Limb (tissue), 2 donors: ENCODE measurements around the gene GRIPAP1.
A peak's percentile ranks its signal among the peaks of the same experiment; 100 is the strongest.

ENCODE experiments used
- DNase-seq, 2 donors: peaks; one replicate each; pipeline ENCODE4 v3.0.0-alpha.2; 2016; ENCODE audit errors: extremely low spot score in 2 of 2

The GRIPAP1 gene

DNA sequence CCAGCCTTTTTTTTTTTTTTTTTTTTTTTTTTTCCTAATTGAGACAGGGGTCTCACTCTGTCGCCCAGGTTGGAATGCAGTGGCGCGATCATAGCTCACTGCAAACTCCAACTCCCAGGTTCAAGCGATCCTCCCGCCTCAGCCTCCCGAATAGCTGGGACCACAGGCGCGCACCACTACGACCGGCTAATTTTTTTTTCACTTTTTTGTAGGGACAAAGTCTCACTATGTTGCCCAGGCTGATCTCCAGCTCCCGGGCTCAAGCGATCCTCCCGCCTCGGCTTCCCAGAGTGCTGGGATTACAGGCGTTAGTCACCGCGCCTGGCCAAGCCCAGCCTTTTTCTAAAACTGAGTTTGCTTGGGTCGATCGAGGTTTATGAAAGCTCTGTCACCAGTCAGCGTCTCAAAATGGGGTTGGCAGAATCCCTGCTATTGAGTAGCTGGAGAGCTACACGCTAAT is 43.4 kb downstream of the GRIPAP1 start:
- DNase-seq: no peak

GRCh38 chrX:48957827-48958634 is 44.0 kb downstream of the GRIPAP1 start:
- peak; percentile 93 for DNase-seq

GRCh38 chrX:48957477-48957826 is 44.6 kb downstream of the GRIPAP1 start, which contains the start of gene OTUD5:
OTUD5 (minus strand) TSS chrX:48957607; CDS start chrX:48957570, 37 bp downstream.
- DNase-seq: peak; percentile 33 to 81

DNA sequence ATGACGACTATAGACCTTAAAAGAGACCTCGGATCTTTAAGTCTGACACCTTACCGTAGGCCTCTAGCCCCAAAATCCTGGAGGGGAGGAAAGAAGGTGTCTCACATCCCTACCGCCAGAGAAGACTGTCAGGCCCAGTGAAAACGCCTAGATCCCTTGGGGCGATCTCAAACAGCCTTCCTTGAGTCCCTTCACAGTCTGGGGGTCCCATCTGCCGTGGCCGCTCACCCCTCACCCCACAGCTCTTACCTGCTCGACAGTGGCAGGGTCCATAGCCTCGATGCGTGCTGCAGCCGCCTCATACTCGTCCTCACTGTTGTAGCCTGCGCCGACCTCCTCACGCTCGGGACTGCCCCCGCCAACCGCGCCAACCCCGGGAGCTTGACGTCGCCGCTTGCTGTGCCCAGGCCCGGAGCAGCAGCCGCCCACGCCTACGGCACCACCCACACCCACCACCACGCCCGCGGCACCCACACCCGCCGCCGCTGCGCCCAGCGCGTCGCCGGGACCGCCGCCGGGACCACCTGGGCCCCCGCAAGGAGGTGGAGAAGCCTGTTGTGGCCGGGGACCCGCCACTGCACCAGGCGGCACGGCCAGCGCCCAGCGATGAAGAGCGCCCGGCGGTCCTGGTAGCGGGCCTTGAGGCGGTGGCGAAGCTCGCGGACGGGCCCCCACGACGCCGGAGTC is 45.2 kb downstream of the GRIPAP1 start:
- peak in 1 of 2 donors; percentile 32 for DNase-seq

GRCh38 chrX:48948589-48948988 is 53.5 kb downstream of the GRIPAP1 start:
- no peak for DNase-seq

DNA sequence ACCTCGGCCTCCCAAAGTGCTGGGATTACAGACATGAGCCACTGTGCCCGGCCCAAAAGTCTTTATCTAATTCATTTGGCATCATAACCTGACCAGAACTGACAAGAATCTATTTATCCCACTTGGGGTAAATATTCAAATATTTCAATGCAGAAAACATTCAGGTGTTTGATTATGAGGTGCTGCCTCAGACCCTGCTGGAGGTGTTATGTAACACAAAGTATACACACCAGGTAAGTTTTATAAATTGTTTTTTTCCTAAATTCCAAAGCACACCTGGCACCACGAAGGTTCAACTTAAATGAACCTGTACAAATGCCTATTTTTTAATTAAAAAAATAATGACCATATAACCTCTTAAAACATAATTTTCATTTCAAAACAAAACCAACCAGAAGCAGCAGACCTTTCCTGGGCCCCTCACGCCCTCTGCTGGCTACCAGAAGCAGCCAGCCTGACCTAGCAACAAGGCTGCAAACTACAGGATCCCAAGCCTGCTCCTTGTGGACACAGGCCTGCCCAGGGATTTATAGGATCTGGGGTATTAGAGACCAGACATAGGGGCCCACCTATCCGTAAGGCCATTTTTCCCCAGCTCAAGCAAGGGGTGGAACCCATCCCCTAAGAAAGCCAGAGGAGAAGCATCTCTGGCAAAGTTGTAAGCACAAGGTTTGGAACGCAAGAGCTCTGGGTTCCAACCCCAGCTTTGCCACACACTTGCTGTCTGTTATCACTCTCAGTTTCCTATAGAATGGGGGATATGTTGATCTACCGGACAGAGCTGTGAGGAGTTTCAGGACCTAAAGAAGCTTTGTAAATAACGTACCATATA is 56.3 kb downstream of the GRIPAP1 start:
- peak; percentile 19 to 42 for DNase-seq

DNA sequence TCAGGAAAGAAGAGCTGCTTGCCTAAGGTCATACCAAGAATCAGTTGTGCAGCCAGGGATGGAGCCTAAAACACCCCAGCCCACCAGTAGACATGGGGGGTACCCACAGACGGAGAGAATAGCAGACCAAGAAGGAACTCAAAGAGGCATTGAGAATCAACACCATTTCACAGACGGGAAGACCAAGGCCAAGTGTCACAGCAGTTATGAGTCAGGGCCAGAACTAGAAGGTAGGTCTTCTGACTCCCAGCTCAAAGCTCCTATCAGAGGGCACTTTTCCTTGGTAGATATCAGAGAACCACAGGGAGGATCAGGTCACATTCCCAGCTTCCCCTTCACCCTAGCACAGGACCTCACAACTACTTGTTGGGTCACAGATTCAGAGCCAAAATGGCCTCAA is 59.2 kb downstream of the GRIPAP1 start:
- no peak for DNase-seq

DNA sequence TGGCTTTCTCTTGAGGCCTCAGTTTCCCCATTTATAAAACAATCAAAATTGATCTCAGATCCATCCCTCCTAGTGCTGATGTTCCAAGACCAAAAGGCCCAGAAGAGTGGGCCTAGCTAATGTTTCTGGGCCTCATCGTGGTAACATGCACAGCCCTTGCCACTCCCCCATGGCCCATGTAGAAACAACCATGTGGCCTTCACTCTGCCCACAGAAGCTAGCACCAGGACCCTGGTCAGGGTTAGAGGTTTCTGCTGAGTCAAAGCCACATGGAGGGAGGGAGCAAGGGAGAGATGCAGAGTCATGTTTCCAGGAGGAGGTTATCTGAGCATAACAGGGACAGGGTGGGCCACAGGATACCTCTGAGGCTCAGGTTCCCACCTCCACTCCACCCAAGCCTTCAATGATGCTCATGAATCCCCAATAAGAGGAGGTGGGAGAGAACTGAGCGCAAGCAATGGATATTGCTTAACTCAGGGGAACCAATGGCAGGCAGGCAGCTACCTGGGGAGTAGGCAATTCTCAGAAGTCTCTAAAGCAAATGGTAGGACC is 61.6 kb downstream of the GRIPAP1 start:
- no peak for DNase-seq

- DNase-seq: no peak
Measured at GRCh38 chrX:48939524-48940228, 62.4 kb downstream of the GRIPAP1 start.

DNA sequence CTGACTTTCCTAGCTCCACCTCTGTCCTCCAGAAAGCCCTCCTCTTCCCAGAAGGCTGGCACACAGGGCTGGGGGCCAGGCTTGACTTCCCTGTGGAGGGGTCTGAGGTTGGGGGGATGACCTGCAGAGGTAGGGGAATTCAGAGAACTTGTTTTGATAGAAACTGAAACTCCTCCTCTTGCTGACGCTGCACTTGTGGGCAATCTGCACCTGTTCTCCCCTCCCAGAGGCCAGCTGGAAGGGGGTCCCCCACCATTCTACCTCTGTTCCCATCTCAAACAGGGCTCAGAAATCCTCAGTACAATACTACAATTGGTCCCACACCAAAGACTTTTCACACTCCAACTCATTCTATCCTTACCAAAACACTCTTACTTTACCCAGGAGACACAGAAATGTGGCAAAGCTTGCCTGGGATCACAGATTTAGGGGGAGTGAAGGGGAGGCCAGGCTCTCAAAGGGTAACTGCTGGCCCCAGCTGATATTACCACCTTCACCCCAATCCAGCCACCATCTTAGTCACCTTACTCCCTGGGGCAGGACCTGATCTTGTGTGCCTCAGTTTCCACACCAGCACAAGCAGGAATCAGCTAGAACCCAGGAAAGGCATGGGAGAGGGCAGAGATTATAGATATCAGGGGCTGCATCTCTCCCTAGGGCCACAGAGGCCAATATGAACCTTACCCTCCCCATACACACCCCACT is 63.2 kb downstream of the GRIPAP1 start:
- no peak for DNase-seq

GRCh38 chrX:48937054-48937907 is 64.8 kb downstream of the GRIPAP1 start:
- DNase-seq: peak in 1 of 2 donors; percentile 32

- no peak for DNase-seq
Measured at GRCh38 chrX:48936429-48937053, 65.5 kb downstream of the GRIPAP1 start.

GRCh38 chrX:48935301-48935670 is 66.8 kb downstream of the GRIPAP1 start:
- DNase-seq: no peak

GRCh38 chrX:48934581-48935300 is 67.3 kb downstream of the GRIPAP1 start:
- DNase-seq: no peak

GRCh38 chrX:48933757-48934156 is 68.3 kb downstream of the GRIPAP1 start:
- no peak for DNase-seq

- no peak for DNase-seq
Measured at GRCh38 chrX:48927736-48928382, 74.2 kb downstream of the GRIPAP1 start.

DNA sequence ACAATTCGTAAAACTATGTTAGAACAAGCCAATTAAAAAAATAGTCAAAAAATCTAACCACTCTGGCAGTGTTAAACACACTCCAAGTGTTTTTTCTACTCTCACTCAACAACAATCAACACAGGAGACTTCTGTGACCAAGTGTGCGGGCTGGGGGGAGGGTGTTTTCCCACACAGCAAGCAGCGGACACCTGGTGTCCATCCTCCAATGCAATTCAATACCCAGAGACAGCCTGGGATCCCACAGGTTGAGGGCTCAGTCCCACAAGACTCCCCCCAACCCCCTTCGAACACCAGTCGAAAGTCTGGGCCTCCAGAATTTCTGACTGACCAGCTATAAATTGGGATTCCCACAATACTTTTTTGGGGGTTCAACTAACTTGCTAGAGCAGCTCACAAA is 74.9 kb downstream of the GRIPAP1 start:
- DNase-seq: no peak

GRCh38 chrX:48924270-48924669 is 77.8 kb downstream of the GRIPAP1 start:
- DNase-seq: no peak
